CD4-positive, CD25-positive, alpha-beta regulatory T cell (primary cell): ENCODE results near the gene ASTN2. TPM values are rescaled to one million over a fixed set of nuclear protein-coding genes. Genes with fewer than 3 reads are reported as not detected.

Experiments used
- ATAC-seq, 2 donors: fragments of 150-1000 bp; cut with Tn5 transposase; one replicate each; pipeline ENCODE4 v1.10.0; 2021; ENCODE audit warnings: low read depth in 2 of 2, moderate number of reproducible peaks in 2 of 2, moderate library complexity in 1 of 2
- DNase-seq, 3 donors: peaks; one replicate each; pipeline versions ENCODE4 v3.0.0 to v3.0.0-alpha.2; 2012 to 2022; ENCODE audit warnings: mixed read lengths in 1 of 3
- H3K27ac ChIP-seq: one replicate; pipeline ENCODE4 v1.7.0; 2013; ENCODE audit warnings: mild to moderate bottlenecking, low read length; ENCODE audit not compliant: insufficient read depth, poor library complexity, severe bottlenecking
- H3K27me3 ChIP-seq: one replicate; pipeline ENCODE4 v1.7.0; 2013; ENCODE audit warnings: low read length; ENCODE audit not compliant: control insufficient read depth, insufficient read depth
- H3K36me3 ChIP-seq: one replicate; pipeline ENCODE4 v1.7.0; 2013; ENCODE audit warnings: mild to moderate bottlenecking, low read length, moderate library complexity; ENCODE audit not compliant: control insufficient read depth, insufficient read depth
- H3K4me1 ChIP-seq: 2 replicates; pipeline ENCODE4 v1.7.0; 2013; ENCODE audit warnings: mild to moderate bottlenecking, low read length; ENCODE audit not compliant: insufficient read depth, control insufficient read depth, poor library complexity, severe bottlenecking
- H3K4me3 ChIP-seq: one replicate; pipeline ENCODE4 v1.7.0; 2013; ENCODE audit warnings: low read depth, mild to moderate bottlenecking, low read length, moderate library complexity
- H3K9me3 ChIP-seq, 2 experiments: 1 replicate in 1 of 2; 2 replicates in 1 of 2; pipeline ENCODE4 v1.7.0; 2013; ENCODE audit warnings: low read length in 2 of 2, mild to moderate bottlenecking in 1 of 2, moderate library complexity in 1 of 2; ENCODE audit not compliant: control insufficient read depth in 2 of 2
- H3K27ac Mint-ChIP-seq, 3 donors: one replicate each; pipeline ENCODE4 v1.8.0; 2020 to 2022; ENCODE audit warnings: mild to moderate bottlenecking in 3 of 3, mixed read lengths in 3 of 3, moderate library complexity in 2 of 3
- H3K27me3 Mint-ChIP-seq: one replicate; pipeline ENCODE4 v1.8.0; 2022; ENCODE audit warnings: mild to moderate bottlenecking, mixed read lengths
- H3K36me3 Mint-ChIP-seq: one replicate; pipeline ENCODE4 v1.8.0; 2020; ENCODE audit warnings: mixed read lengths
- H3K4me1 Mint-ChIP-seq, 4 donors: one replicate each; pipeline ENCODE4 v1.8.0; 2020 to 2022; ENCODE audit warnings: mixed read lengths in 4 of 4, mild to moderate bottlenecking in 1 of 4
- H3K4me3 Mint-ChIP-seq, 4 donors: one replicate each; pipeline ENCODE4 v1.8.0; 2020 to 2022; ENCODE audit warnings: mild to moderate bottlenecking in 4 of 4, mixed read lengths in 4 of 4, moderate library complexity in 3 of 4
- H3K9me3 Mint-ChIP-seq, 7 donors: one replicate each; pipeline ENCODE4 v1.8.0; 2020 to 2022; ENCODE audit warnings: mixed read lengths in 7 of 7, mild to moderate bottlenecking in 3 of 7, moderate library complexity in 2 of 7
- polyA plus RNA-seq, 4 donors: library from polyadenylated mRNA; unstranded; fragments of 300-500 nt; fragmentation: Illumina TruSeq; gene quantifications; one replicate each; pipeline ENCODE4 v1.2.3, GENCODE V29; 2021
- total RNA-seq: library from RNA; stranded (reverse); gene quantifications from one replicate; pipeline ENCODE4 v1.2.3, GENCODE V29; 2022

ASTN2 gene
- total and polyA plus RNA-seq, 5 donors from 2014 or later = 5.0 to 9.9 (median 7.4) TPM

- Histone ChIP-seq H3K9me3 (no peaks in the 10 kb centered on the region), H3K27me3 (no peaks in the 10 kb centered on the region), H3K27ac (no peak overlapping the region), H3K4me3 (no peak overlapping the region), H3K36me3 (peaks cover 23% of the 10 kb centered on the region), H3K4me1 (no peaks in the 10 kb centered on the region)
- DNase-seq = no peak
- Mint-ChIP-seq H3K4me1 (no peaks in the 10 kb centered on the region), H3K4me3 (no peak overlapping the region), H3K27me3 (no peaks in the 10 kb centered on the region), H3K36me3 (peaks cover 45% of the 10 kb centered on the region), H3K9me3 (peaks cover 0 to 4% (median 0%) of the 10 kb centered on the region in 7 donors), H3K27ac (no peak overlapping the region)
- no peak for ATAC-seq
These were observed 977.2 kb downstream of the ASTN2 start for GRCh38 chr9:116437411-116438370.

GRCh38 chr9:116436121-116436520, 978.7 kb downstream of the ASTN2 start:
- peaks cover 0 to 4% (median 0%) of the 10 kb centered on the region in 7 donors for H3K9me3 Mint-ChIP-seq
- H3K27me3 Mint-ChIP-seq = no peaks in the 10 kb centered on the region
- no peaks in the 10 kb centered on the region for H3K4me1 Mint-ChIP-seq
- Histone ChIP-seq H3K27me3 (no peaks in the 10 kb centered on the region), H3K36me3 (peaks cover 18% of the 10 kb centered on the region), H3K4me1 (no peaks in the 10 kb centered on the region), H3K4me3 (no peak overlapping the region), H3K9me3 (no peaks in the 10 kb centered on the region), H3K27ac (no peak overlapping the region)
- H3K4me3 Mint-ChIP-seq = no peak overlapping the region
- DNase-seq = no peak
- ATAC-seq = no peak
- H3K36me3 Mint-ChIP-seq = peaks cover 33% of the 10 kb centered on the region
- no peak overlapping the region for H3K27ac Mint-ChIP-seq

- H3K27me3 Mint-ChIP-seq = no peaks in the 10 kb centered on the region
- H3K27me3 ChIP-seq = no peaks in the 10 kb centered on the region
- no peaks in the 10 kb centered on the region for H3K9me3 ChIP-seq
- H3K27ac Mint-ChIP-seq = no peak overlapping the region
- no peak overlapping the region for H3K4me3 Mint-ChIP-seq
- H3K4me1 ChIP-seq = no peaks in the 10 kb centered on the region
- no peak overlapping the region for H3K27ac ChIP-seq
- H3K36me3 ChIP-seq = peaks cover 14% of the 10 kb centered on the region
- H3K4me3 ChIP-seq = no peak overlapping the region
- DNase-seq = no peak
- no peak for ATAC-seq
- H3K36me3 Mint-ChIP-seq = peaks cover 29% of the 10 kb centered on the region
- peaks cover 0 to 4% (median 0%) of the 10 kb centered on the region in 7 donors for H3K9me3 Mint-ChIP-seq
- no peaks in the 10 kb centered on the region for H3K4me1 Mint-ChIP-seq
These were observed 979.2 kb downstream of the ASTN2 start for GRCh38 chr9:116435706-116436105.

- Histone ChIP-seq H3K4me1 (no peaks in the 10 kb centered on the region), H3K9me3 (no peaks in the 10 kb centered on the region), H3K27me3 (no peaks in the 10 kb centered on the region), H3K27ac (no peak overlapping the region), H3K4me3 (no peak overlapping the region), H3K36me3 (peaks cover 5% of the 10 kb centered on the region)
- Mint-ChIP-seq H3K4me3 (no peak overlapping the region), H3K27ac (no peak overlapping the region), H3K27me3 (no peaks in the 10 kb centered on the region), H3K36me3 (peaks cover 24% of the 10 kb centered on the region), H3K9me3 (no peaks in the 10 kb centered on the region), H3K4me1 (no peaks in the 10 kb centered on the region)
- ATAC-seq (no peak), DNase-seq (no peak)
These were observed 980.5 kb downstream of the ASTN2 start for GRCh38 chr9:116434314-116434713.

GRCh38 chr9:116432051-116432450, 982.8 kb downstream of the ASTN2 start:
- no peak overlapping the region for H3K4me3 Mint-ChIP-seq
- H3K9me3 Mint-ChIP-seq = no peaks in the 10 kb centered on the region
- no peak for ATAC-seq

GRCh38 chr9:116430849-116431248, 984.0 kb downstream of the ASTN2 start:
- Histone ChIP-seq H3K4me3 (no peak overlapping the region), H3K9me3 (no peaks in the 10 kb centered on the region), H3K27ac (no peak overlapping the region), H3K36me3 (peaks cover 2% of the 10 kb centered on the region), H3K4me1 (no peaks in the 10 kb centered on the region), H3K27me3 (no peaks in the 10 kb centered on the region)
- peaks cover 23% of the 10 kb centered on the region for H3K36me3 Mint-ChIP-seq
- H3K27me3 Mint-ChIP-seq = no peaks in the 10 kb centered on the region
- no peaks in the 10 kb centered on the region for H3K9me3 Mint-ChIP-seq
- H3K4me1 Mint-ChIP-seq = no peaks in the 10 kb centered on the region
- no peak overlapping the region for H3K4me3 Mint-ChIP-seq
- DNase-seq (no peak), ATAC-seq (no peak)
- H3K27ac Mint-ChIP-seq = no peak overlapping the region

More at GRCh38 chr9:116432051-116432450, 982.8 kb downstream of the ASTN2 start:
- Histone ChIP-seq H3K27me3 (no peaks in the 10 kb centered on the region), H3K4me1 (no peaks in the 10 kb centered on the region), H3K9me3 (no peaks in the 10 kb centered on the region), H3K4me3 (no peak overlapping the region), H3K36me3 (no peaks in the 10 kb centered on the region), H3K27ac (no peak overlapping the region)
- H3K27me3 Mint-ChIP-seq = no peaks in the 10 kb centered on the region
- peaks cover 20% of the 10 kb centered on the region for H3K36me3 Mint-ChIP-seq
- no peak overlapping the region for H3K27ac Mint-ChIP-seq
- no peak for DNase-seq
- H3K4me1 Mint-ChIP-seq = no peaks in the 10 kb centered on the region

- H3K4me1 ChIP-seq = no peaks in the 10 kb centered on the region
- no peak overlapping the region for H3K27ac Mint-ChIP-seq
These were observed 989.6 kb downstream of the ASTN2 start for GRCh38 chr9:116425244-116425643.

GRCh38 chr9:116423149-116423548, 991.7 kb downstream of the ASTN2 start:
- H3K4me1 Mint-ChIP-seq = no peaks in the 10 kb centered on the region
- H3K4me3 Mint-ChIP-seq = no peak overlapping the region
- no peak overlapping the region for H3K27ac Mint-ChIP-seq
- Histone ChIP-seq H3K4me3 (no peak overlapping the region), H3K36me3 (peaks cover 6% of the 10 kb centered on the region), H3K27me3 (no peaks in the 10 kb centered on the region), H3K4me1 (no peaks in the 10 kb centered on the region), H3K27ac (no peak overlapping the region), H3K9me3 (no peaks in the 10 kb centered on the region)
- peaks cover 0 to 5% (median 0%) of the 10 kb centered on the region in 7 donors for H3K9me3 Mint-ChIP-seq
- DNase-seq (no peak), ATAC-seq (no peak)
- H3K36me3 Mint-ChIP-seq = peaks cover 49% of the 10 kb centered on the region
- H3K27me3 Mint-ChIP-seq = no peaks in the 10 kb centered on the region

More at GRCh38 chr9:116425244-116425643, 989.6 kb downstream of the ASTN2 start:
- Mint-ChIP-seq H3K27me3 (no peaks in the 10 kb centered on the region), H3K4me1 (no peaks in the 10 kb centered on the region), H3K36me3 (peaks cover 45% of the 10 kb centered on the region), H3K4me3 (no peak overlapping the region), H3K9me3 (peaks cover 0 to 2% (median 0%) of the 10 kb centered on the region in 7 donors)
- DNase-seq (no peak), ATAC-seq (no peak)
- Histone ChIP-seq H3K4me3 (no peak overlapping the region), H3K9me3 (no peaks in the 10 kb centered on the region), H3K27me3 (no peaks in the 10 kb centered on the region), H3K27ac (no peak overlapping the region), H3K36me3 (peaks cover 4% of the 10 kb centered on the region)
